OCI-LY3 (cell line): ENCODE data around the gene FBXO41.

Experiments used
- H2AFZ ChIP-seq: fragments of 200-600, 300-600 bp; shearing (Covaris generic); 2 replicates; pipeline ENCODE4 v1.6.0; 2014; ENCODE audit warnings: antibody characterized with exemption, low read depth, low read length
- H3K27ac ChIP-seq: fragments of 200-600, 300-600 bp; sonication (generic); 2 replicates; pipeline ENCODE4 v1.5.1; 2014; ENCODE audit warnings: mild to moderate bottlenecking, low read length, moderate library complexity, mixed read lengths
- H3K27me3 ChIP-seq: fragments of 200-600, 300-600 bp; sonication (generic); 2 replicates; pipeline ENCODE4 v1.6.1; 2014; ENCODE audit warnings: low read depth, low read length, mixed read lengths
- H3K36me3 ChIP-seq: fragments of 200-600, 300-600 bp; sonication (generic); replicated peaks from 2 replicates; pipeline ENCODE3; 2014; ENCODE audit warnings: low read depth, low read length, mixed read lengths
- H3K4me1 ChIP-seq: fragments of 300-600, 200-600 bp; sonication (generic); 2 replicates; pipeline ENCODE4 v1.6.1; 2014; ENCODE audit warnings: low read length, mixed read lengths
- H3K4me2 ChIP-seq: fragments of 200-600, 300-600 bp; sonication (generic); 2 replicates; pipeline ENCODE4 v1.6.1; 2014; ENCODE audit warnings: low read length, mixed read lengths
- H3K4me3 ChIP-seq: fragments of 300-600, 200-600 bp; sonication (generic); 2 replicates; pipeline ENCODE4 v1.5.1; 2014; ENCODE audit warnings: antibody characterized with exemption, mild to moderate bottlenecking, low read length, moderate library complexity
- H3K79me2 ChIP-seq: fragments of 300-600, 200-600 bp; shearing (Covaris generic); 2 replicates; pipeline ENCODE4 v1.6.1; 2014; ENCODE audit warnings: mild to moderate bottlenecking, low read length, mixed read lengths
- H3K9ac ChIP-seq: fragments of 300-600, 200-600 bp; shearing (Covaris generic); 2 replicates; pipeline ENCODE4 v1.6.0; 2014; ENCODE audit warnings: mild to moderate bottlenecking, low read length, moderate library complexity
- H3K9me3 ChIP-seq: fragments of 200-600, 300-600 bp; shearing (Covaris generic); 2 replicates; pipeline ENCODE4 v1.6.1; 2014; ENCODE audit warnings: low read length, mixed read lengths; ENCODE audit not compliant: insufficient read depth
- H4K20me1 ChIP-seq: fragments of 200-600, 300-600 bp; sonication (generic); 2 replicates; pipeline ENCODE4 v1.6.1; 2016; ENCODE audit warnings: low read length, mixed read lengths; ENCODE audit not compliant: insufficient read depth
- EZH2phosphoT487 ChIP-seq: fragments of 200-600 bp; shearing (Covaris generic); IDR thresholded peaks from 2 replicates; pipeline ENCODE4 v1.6.1; 2018; ENCODE audit warnings: antibody characterized with exemption, mixed run types, low read depth
- TF ChIP-seq, protein P1 (sequence below): fragments of 200-600, 300-600 bp; sonication (generic); IDR thresholded peaks from 2 replicates; pipeline ENCODE4 v1.5.1; 2014; ENCODE audit warnings: antibody characterized with exemption, low read length, low read depth

Gene FBXO41

DNA sequence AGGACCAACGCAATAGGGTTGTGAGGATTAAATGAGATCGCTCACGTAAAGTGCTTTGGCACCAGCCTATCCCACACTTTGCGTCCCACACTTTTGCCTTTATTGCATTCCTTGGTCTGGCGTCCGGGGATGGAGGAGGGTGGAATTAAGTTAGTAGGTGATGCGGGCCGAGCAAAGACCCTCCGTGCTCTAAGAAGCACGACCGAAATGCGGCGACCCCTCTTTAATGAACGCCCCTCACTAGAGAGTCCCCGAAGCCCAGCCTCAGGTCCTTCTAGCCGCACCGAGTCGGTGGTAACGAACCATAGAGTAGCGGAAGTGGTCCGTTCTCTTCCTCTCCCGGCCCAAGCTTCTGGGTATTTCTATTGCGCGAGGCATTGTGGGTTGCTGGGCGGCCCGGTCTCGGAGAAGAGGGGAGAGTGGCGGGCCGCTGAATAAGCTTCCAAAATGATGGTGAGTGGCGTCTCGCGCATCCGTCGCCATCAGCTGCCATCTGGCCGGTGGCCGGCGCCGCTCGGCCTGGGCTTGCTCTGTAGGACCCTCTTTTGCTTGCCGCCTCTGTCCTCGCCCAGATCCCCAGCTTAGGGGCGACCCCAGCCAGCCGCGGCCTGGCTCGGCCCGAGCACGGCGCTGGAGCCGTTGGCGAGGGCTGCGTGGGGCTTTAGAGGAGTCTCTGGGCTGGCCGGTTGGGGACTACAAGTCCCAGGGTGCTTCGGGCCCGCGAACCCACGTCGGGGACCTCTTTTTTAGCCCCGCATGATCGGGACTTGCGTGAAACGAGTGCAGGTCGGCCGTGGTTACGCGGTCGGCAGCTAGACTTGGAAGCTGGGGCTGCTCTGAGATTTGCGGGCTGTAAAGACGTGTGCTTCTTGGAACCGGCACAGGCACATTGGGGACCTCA is 50.1 kb downstream of the FBXO41 start, which contains the start of gene CCT7:
CCT7 (plus strand) TSS at position 377 of the 901 bp plus-strand sequence; CDS start at position 448, 71 bp downstream.
- Histone ChIP-seq H3K4me3 (peak within 1 kb of the TSS; percentile 99), H3K27me3 (no peaks in the 10 kb centered on the region), H2AFZ (peak within 1 kb of the TSS; percentile 98), H3K9ac (peak within 1 kb of the TSS; percentile 97), H3K9me3 (no peaks in the 10 kb centered on the region), H3K79me2 (peaks cover 52% of the 10 kb centered on the region), H3K36me3 (peaks cover 16% of the 10 kb centered on the region), H3K4me1 (peaks cover 18% of the 10 kb centered on the region), H3K4me2 (peak within 1 kb of the TSS; percentile 97), H3K27ac (peak within 1 kb of the TSS; percentile 74), H4K20me1 (peaks cover 44% of the 10 kb centered on the region)
- TF ChIP-seq, protein P1, sequence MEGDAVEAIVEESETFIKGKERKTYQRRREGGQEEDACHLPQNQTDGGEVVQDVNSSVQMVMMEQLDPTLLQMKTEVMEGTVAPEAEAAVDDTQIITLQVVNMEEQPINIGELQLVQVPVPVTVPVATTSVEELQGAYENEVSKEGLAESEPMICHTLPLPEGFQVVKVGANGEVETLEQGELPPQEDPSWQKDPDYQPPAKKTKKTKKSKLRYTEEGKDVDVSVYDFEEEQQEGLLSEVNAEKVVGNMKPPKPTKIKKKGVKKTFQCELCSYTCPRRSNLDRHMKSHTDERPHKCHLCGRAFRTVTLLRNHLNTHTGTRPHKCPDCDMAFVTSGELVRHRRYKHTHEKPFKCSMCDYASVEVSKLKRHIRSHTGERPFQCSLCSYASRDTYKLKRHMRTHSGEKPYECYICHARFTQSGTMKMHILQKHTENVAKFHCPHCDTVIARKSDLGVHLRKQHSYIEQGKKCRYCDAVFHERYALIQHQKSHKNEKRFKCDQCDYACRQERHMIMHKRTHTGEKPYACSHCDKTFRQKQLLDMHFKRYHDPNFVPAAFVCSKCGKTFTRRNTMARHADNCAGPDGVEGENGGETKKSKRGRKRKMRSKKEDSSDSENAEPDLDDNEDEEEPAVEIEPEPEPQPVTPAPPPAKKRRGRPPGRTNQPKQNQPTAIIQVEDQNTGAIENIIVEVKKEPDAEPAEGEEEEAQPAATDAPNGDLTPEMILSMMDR, result no peak
- TF ChIP-seq EZH2phosphoT487, result no peak

DNA sequence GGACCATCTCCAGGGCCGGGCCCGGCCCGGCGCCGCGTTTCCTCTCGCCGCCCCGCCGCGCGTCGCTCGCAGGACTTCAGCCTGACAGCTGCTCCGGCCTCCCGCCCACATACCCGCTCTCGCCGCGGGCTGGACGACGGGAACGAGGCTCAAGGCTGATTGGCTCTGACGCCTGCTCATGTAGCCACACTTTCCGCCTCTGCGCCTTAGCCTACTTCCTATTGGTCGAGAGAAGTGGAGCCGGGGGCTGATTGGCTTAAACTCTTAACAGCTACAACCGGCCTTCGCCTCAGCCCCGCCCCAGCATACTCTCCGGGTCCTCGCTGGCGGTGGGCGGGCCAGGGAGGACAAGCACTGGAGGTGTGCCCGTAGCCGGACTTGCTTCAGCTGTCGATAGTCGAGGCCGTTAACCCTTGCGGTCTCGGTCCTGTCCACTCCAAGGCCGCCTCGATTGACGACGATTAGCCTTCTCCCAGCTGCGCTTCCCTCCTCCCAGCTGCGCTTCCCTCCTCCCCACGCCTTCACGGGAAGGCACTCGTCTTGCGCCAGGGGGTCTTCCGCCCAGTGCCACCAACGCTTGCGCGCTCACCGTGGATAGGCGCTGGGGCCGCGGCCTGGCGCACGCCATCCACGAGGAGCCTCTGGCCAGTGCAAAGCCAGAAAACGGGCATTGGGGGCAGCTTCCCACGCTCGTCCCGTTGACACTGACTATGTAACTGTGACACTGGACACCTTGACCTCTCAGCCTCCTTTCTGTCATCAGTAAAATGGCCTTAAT is 50.9 kb downstream of the FBXO41 start, which contains the start of gene PRADC1:
PRADC1 (minus strand) TSS at position 86 of the 778 bp plus-strand sequence; CDS start at position 7, 79 bp downstream.
- TF ChIP-seq, protein P1, result no peak
- TF ChIP-seq EZH2phosphoT487, result no peak
- Histone ChIP-seq H3K4me2 (peak within 1 kb of the TSS; percentile 97), H2AFZ (peak within 1 kb of the TSS; percentile 98), H4K20me1 (peaks cover 36% of the 10 kb centered on the region), H3K27me3 (no peaks in the 10 kb centered on the region), H3K9ac (peak within 1 kb of the TSS; percentile 72), H3K27ac (peak within 1 kb of the TSS; percentile 41), H3K79me2 (peaks cover 43% of the 10 kb centered on the region), H3K36me3 (peaks cover 9% of the 10 kb centered on the region), H3K4me3 (peak within 1 kb of the TSS; percentile 99), H3K9me3 (no peaks in the 10 kb centered on the region), H3K4me1 (peaks cover 18% of the 10 kb centered on the region)

DNA sequence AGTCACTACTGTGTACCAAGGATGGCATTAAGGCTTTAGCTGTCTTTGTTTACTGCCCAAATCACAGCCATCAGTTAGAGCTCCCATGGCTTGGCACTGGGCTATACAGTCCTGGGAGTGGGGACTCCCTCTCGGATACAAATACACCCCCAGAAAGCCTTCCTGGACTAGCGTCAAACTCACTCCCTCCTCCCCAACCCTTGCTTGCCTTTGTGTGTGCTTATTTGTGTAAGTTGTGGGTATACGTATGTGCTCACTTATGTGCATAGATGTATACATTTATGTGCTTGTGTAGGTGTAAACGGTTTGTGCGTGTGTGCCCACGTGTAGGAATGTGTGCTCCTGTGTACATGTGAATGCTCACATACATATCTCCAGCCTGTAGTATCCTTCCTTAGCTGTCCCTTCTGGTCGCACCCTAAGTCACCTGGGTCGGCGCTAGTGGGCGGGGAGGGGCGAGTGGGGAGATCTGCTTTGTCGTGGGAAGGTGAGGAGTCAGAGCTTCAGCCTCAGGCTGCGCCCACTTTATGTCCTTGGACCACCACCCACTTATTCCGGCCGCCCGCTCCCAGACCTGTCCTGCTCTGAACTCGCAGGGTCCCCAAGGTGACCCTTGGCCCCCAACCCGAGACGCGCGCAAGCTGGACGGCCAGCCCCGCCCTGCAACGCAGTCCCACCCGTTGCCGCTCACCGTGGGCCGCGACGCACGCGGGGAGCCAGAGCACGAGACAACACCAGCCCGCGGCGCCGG is 51.7 kb downstream of the FBXO41 start:
- Histone ChIP-seq H3K4me1 (peaks cover 18% of the 10 kb centered on the region), H3K4me2 (peak overlapping the region; percentile 90), H3K9ac (peak overlapping the region; percentile 48), H3K27me3 (no peaks in the 10 kb centered on the region), H3K27ac (no peak overlapping the region), H2AFZ (peak overlapping the region; percentile 35; the same call in 1 of the 2 replicates), H3K4me3 (peak overlapping the region; percentile 99), H3K9me3 (no peaks in the 10 kb centered on the region), H3K79me2 (peaks cover 36% of the 10 kb centered on the region), H3K36me3 (peaks cover 5% of the 10 kb centered on the region), H4K20me1 (peaks cover 30% of the 10 kb centered on the region)
- TF ChIP-seq EZH2phosphoT487, result no peak
- TF ChIP-seq, protein P1, result 0 out of 2 replicates have a peak, but pooled peaks have one; percentile 6
